HG03378 (cell line): Measurements from ENCODE around the gene CMSS1.
"Not testable (repeated sequence)": the region's sequence is repeated elsewhere in the genome, so short reads cannot be mapped to it uniquely, and the experiment has no call there.

Experiments used
- ATAC-seq: cut with Tn5 transposase; IDR thresholded peaks from one replicate; pipeline ENCODE4 v1.9.1; 2021; ENCODE audit warnings: mild to moderate bottlenecking, moderate library complexity; ENCODE audit not compliant: unreplicated experiment

CMSS1 gene

DNA sequence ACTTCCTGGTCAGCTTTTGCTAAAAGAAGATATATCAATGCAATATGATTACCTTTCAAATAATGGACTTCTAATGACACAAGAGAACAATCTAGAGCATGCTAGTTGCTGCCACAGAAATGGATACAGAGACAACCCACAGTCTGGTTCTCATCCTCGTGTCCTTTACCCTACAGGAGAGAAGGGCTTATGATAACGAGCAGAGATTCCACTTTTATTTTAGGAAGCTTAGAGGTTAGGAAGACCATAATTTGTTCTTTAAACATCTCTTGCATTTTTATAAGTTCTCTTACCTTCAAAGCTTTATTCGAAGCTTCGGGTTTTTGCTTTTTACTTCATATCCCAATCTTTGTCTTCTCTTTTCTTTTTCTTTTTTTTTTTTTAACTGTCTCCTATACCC is 257.5 kb downstream of the CMSS1 start:
- ATAC-seq, result no peak

- ATAC-seq, result no peak
Measured at GRCh38 chr3:100075851-100076730, 258.4 kb downstream of the CMSS1 start.

DNA sequence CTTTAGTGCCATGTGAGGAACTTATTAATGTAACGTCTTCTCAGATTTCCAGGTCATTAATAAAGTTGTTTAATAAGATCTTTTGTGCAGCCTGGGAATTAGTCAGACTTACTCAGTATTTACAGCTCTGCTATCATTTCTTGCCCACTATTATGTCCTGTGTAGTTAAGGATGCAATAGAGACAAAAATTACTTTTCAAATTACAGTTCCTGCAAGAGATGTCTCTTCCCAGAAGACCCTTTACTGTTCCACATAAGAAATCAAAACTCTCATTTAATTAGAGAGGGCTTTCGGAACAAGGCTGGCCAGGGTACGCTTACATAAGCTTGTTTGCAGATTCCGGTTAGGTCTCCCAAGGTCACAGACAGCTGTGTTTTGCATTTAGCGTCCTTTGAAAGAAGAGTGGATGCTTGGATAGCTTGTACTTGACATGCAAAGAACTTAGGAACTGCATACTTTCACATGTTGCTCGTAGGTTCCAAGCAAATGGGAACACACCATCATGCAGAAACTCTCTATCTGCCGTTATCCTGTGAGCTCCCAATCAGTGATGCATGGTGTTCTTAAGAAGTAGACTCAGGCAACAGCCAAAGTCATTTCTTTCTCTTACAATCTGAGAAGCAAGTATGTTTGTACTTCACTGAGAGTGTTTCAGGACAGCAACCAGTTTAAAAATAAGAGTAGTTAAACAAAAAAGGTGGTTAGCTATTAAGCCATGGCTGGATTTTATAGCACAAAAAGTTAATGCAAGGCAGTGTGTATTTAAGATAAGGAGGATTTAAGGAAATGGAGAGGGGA is 259.3 kb downstream of the CMSS1 start:
- no peak for ATAC-seq

DNA sequence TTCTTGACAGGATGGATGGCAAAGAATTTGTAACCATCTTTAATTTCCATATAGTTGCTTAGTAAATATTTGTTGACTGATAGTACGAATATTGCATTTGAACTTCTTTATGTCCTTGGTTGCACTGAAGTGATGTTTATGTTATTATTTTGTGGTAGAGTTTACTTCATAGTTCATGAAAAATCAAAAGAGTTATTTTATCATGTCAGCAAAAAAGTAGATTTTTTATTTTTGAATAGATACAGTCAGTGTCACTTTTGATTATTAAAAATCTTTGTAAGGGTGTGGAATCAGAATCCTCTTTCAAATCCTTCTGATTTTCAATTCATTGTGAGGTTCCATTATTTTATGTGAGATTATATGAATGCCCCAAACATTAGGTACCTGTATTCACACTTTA is 261.7 kb downstream of the CMSS1 start:
- no peak for ATAC-seq

DNA sequence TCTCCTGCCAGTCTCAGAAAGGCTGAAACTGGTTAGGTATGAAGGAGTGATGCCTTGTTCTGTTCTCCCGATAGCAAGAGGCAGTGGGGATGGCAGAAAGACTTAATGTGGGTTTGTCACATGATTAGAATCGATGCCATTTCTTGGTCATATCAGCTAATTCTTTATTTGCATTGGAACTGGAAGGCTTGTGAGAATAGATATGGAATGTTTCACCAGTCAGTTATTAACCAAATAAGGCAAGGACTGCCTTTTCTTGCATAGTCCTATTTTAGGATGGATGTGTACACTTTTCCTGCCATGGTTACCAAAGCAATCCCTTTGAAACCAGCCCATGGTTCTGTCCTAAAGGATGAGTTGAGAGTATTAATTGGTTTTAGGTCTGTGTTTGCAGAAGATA is 262.9 kb downstream of the CMSS1 start:
- ATAC-seq, result no peak

- no peak for ATAC-seq
Measured at GRCh38 chr3:100081311-100081710, 263.6 kb downstream of the CMSS1 start.

- no peak for ATAC-seq
Measured at GRCh38 chr3:100081986-100082692, 264.5 kb downstream of the CMSS1 start.

DNA sequence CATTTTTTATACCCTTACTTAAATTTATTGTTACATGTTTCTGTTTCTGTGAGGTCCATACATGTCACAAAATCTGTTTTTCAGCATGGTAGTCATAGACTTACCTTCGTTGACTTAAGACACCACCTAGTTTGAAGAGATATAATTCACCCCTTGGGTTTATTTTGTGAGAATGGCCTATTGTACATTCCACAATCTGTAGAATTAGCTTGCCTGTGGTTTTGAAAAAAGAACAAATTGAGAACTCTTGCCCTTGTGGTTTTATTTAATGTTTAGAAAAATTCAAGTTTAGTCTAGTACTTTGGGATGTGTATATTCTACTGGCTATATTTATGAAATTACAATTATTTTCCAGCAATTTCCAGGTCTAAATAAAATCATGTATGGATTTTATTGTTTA is 265.1 kb downstream of the CMSS1 start:
- ATAC-seq, result no peak

GRCh38 chr3:100083209-100083608 is 265.5 kb downstream of the CMSS1 start:
- ATAC-seq, result no peak

DNA sequence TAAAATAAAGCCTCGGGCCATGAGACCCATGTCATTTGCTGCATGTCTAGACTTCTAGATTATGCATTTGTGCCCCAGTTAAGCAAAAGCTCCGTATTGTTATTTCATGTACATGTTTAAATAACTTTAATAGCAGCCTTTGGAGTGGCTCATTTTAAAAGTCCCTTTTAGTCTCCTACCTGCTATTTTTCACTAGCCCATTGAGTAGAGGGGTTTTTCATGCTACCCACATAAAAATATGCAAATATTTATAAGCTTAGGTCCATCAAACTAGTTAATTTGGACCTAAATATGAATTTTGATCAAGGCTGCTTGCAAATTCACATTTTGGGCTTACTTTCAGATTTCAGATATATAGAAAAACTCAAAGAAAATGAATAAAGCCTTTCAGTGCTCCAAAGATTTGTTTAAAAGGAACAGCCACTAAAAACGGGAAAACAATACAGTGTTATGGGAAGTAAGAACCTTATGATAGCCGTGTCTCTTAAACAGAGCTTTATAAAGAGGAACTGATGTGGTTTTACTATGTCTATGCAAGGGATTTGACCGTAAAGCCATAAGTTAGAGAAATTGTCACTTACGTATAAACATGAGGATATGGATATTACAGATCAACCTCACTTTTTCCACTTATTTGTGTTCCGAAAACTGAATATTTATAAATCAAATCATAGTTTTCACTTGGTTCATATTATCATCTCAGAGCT is 266.6 kb downstream of the CMSS1 start:
- ATAC-seq, result no peak

GRCh38 chr3:100086401-100086800 is 268.7 kb downstream of the CMSS1 start:
- ATAC-seq, result no peak

GRCh38 chr3:100087198-100087597 is 269.5 kb downstream of the CMSS1 start:
- peak; percentile 96 for ATAC-seq

DNA sequence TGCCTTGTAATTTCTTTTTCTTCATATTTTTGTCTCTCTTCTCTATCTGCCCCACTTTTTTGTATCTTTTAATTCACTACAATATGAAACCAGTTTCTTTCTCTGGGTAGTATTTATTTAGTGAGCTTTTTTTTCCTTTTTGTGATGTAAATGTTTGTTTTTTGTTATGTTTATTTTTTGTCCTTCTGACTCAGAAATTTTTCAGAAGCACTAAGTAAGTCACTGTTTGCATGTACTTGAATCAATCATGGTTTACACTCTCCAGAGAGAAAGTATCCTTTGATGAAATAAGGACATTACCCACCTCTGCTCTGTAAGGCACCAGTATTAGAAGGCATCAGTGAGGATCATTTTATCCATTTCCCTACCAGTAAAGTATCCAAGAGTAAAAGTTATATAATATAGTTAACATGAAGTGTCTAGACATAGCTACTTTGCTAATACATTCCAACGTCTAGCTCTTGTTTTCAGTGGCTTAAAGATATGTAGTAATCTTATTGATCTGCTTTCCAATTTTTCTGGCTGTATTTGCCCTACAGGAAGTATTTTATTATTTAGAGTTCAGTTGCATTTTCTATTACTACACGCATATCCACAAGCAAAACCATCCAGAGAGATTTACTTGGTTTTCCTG is 271.2 kb downstream of the CMSS1 start:
- ATAC-seq, result no peak

DNA sequence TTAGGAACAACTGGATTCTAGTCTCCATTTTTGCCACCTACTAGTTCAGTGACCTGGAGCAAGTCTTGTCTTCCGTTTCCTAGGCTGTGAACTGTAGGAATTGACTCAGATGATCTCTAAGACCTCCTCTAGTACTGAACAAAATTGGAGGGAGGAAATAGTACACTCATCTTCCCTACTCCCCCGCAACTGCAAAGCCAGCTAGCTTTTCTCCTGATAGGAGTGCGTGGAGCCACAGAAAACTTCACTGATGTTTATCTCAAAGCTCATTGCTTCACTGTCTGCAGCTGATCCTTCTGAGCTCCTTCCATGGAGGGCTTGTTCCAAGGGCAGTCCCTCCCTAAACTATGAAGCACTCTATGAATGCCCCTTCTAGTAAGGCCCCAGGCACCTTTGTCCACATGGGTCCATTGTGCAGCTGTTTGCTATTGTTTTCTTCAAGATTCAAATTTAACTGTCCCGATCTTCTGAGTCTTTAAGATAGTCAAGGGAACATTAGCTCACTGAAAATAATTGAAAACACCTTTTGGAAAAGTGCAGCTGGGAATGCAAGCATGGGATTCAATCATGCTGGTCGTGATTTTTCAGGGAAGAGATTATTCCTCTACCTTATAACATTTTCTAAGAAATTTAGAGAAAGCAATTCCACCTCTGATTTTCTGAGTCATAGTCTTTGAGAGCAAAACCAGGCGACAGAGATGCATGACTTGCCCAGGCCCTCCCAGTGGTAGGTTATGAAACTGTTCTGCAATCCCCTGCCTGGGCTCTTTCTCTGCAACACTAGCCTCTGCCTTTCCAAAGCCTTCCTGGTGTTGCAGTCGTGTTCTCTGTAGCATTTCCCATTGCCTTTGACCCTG is 272.4 kb downstream of the CMSS1 start:
- peak; percentile 57 for ATAC-seq

GRCh38 chr3:100090669-100091005 is 273.0 kb downstream of the CMSS1 start:
- peak; percentile 3 for ATAC-seq

- no peak for ATAC-seq
Measured at GRCh38 chr3:100093831-100094230, 276.2 kb downstream of the CMSS1 start.

GRCh38 chr3:100096286-100096685 is 278.6 kb downstream of the CMSS1 start:
- ATAC-seq, result not testable (repeated sequence)

- ATAC-seq, result no peak
Measured at GRCh38 chr3:100096866-100097265, 279.2 kb downstream of the CMSS1 start.
